K562 (cell line): Measurements from ENCODE around the gene UBL7. TPM values are rescaled to one million over a fixed set of nuclear protein-coding genes. Genes with fewer than 3 reads are reported as not detected.
A peak's percentile ranks its signal among the peaks of the same experiment; 100 is the strongest.

ENCODE experiments used
- ATAC-seq: fragments of 200-7000 bp; cut with Tn5 transposase; 3 replicates; pipeline ENCODE4 v1.9.1; 2020; ENCODE audit warnings: moderate library complexity
- BruUV-seq: library from RNA; stranded (reverse); fragments of 400-500 nt; replicated peaks from 2 replicates; lab custom pipeline; 2021; lab: Mats Ljungman, UMichigan
- CTCF ChIA-PET: fragments of 300-600 bp; formaldehyde crosslinking; extraction: SDS; loops from one replicate; lab custom pipeline; 2021; ENCODE audit warnings: low intra/inter-chr PET ratio; lab: Yijun Ruan, JAX
- POLR2A ChIA-PET: fragments of 300-600, 350-650 bp; sonication (Branson Sonifier 250); formaldehyde crosslinking; extraction: SDS; loops from one replicate; lab custom pipeline; 2021; ENCODE audit warnings: antibody characterized with exemption, inconsistent platforms; lab: Yijun Ruan, JAX
- DNase-seq, 4 experiments: peaks; one replicate each; pipeline versions ENCODE4 v3.0.0 to v3.0.0-alpha.2; 2011 to 2018; ENCODE audit warnings: low spot score in 3 of 4, mixed read lengths in 3 of 4; ENCODE audit errors: extremely low read depth in 1 of 4
- FAIRE-seq: peaks from 2 replicates; lab custom pipeline; 2011; peaks lifted over from hg19 to GRCh38; lab: Jason Lieb, UNC
- H2AFZ ChIP-seq: 2 replicates; pipeline ENCODE4 v1.6.0; 2011; ENCODE audit warnings: low read depth, low read length, control low read depth, inconsistent platforms
- H3K27ac ChIP-seq: fragments of 200-600 bp; 3 replicates; pipeline ENCODE4 v1.8.0; 2011; ENCODE audit warnings: low read depth, mild to moderate bottlenecking, control low read depth, inconsistent platforms, low read length, moderate library complexity, mixed read lengths; ENCODE audit errors: extremely low read depth
- H3K27me3 ChIP-seq, 2 experiments: fragments of 300-600 bp in 1 of 2; 2 replicates in 1 of 2; 3 replicates in 1 of 2; pipeline versions ENCODE4 v1.6.0 to v1.8.0; 2011; ENCODE audit warnings: inconsistent platforms in 2 of 2, low read length in 2 of 2, mild to moderate bottlenecking in 1 of 2, mixed read lengths in 1 of 2, moderate library complexity in 1 of 2; ENCODE audit not compliant: control insufficient read depth in 2 of 2, insufficient read depth in 2 of 2
- H3K36me3 ChIP-seq: fragments of 300-600 bp; 3 replicates; pipeline ENCODE4 v1.8.0; 2011; ENCODE audit warnings: mild to moderate bottlenecking, low read length, inconsistent platforms; ENCODE audit not compliant: control insufficient read depth, insufficient read depth
- H3K4me1 ChIP-seq, 2 experiments: fragments of 200-600 bp in 1 of 2; replicated peaks in 1 of 2; 2 replicates in 1 of 2; 3 replicates in 1 of 2; pipeline versions ENCODE4 v1.5.1 to v1.8.0; 2011; ENCODE audit warnings: inconsistent platforms in 2 of 2, low read length in 2 of 2, mild to moderate bottlenecking in 1 of 2, mixed read lengths in 1 of 2, moderate library complexity in 1 of 2; ENCODE audit not compliant: control insufficient read depth in 2 of 2, insufficient read depth in 2 of 2
- H3K4me2 ChIP-seq: 2 replicates; pipeline ENCODE4 v1.6.1; 2011; ENCODE audit warnings: low read length, control low read depth, inconsistent platforms, mixed read lengths; ENCODE audit not compliant: insufficient read depth
- H3K4me3 ChIP-seq: fragments of 200-600 bp; sonication (generic), shearing (Covaris generic); 2 replicates; pipeline ENCODE4 v1.5.1; 2016; ENCODE audit warnings: control low read depth, inconsistent platforms
- H3K79me2 ChIP-seq: fragments of 200-600 bp; 3 replicates; pipeline ENCODE4 v1.8.0; 2011; ENCODE audit warnings: low read length, inconsistent platforms; ENCODE audit not compliant: control insufficient read depth, insufficient read depth
- H3K9ac ChIP-seq, 2 experiments: 2 replicates each; pipeline versions ENCODE4 v1.6.0 to v1.6.1; 2011; ENCODE audit warnings: low read depth in 2 of 2, low read length in 2 of 2, control low read depth in 1 of 2, inconsistent platforms in 1 of 2, mild to moderate bottlenecking in 1 of 2, mixed read lengths in 1 of 2; ENCODE audit not compliant: insufficient read depth in 1 of 2
- H3K9me1 ChIP-seq: one replicate; pipeline ENCODE4 v1.6.0; 2011; ENCODE audit warnings: inconsistent platforms, mild to moderate bottlenecking, low read length, moderate library complexity; ENCODE audit not compliant: control insufficient read depth, insufficient read depth
- H3K9me3 ChIP-seq: replicated peaks from 2 replicates; pipeline ENCODE4 v1.5.1; 2011; ENCODE audit warnings: low read depth, low read length, inconsistent platforms; ENCODE audit not compliant: control insufficient read depth, insufficient read depth
- H4K20me1 ChIP-seq: replicated peaks from 2 replicates; pipeline ENCODE4 v1.6.1; 2011; ENCODE audit warnings: low read length, inconsistent platforms, mixed read lengths; ENCODE audit not compliant: control insufficient read depth, insufficient read depth
- BRD4 ChIP-seq: fragments of 200-600 bp; sonication (generic); IDR thresholded peaks from 2 replicates; pipeline ENCODE4 v1.6.1; 2017; ENCODE audit warnings: inconsistent platforms
- EGR1 ChIP-seq: fragments of 450-650 bp; conservative IDR thresholded peaks from 2 replicates; pipeline ENCODE4 v1.6.1; 2017; ENCODE audit warnings: mild to moderate bottlenecking
- SETDB1 ChIP-seq: IDR thresholded peaks from one replicate; pipeline ENCODE4 v1.6.1; 2012; ENCODE audit warnings: low read length, control low read depth, inconsistent platforms
- SFPQ ChIP-seq: fragments of 200-400 bp; formaldehyde crosslinking; IDR thresholded peaks from 2 replicates; pipeline ENCODE4 v1.6.1; 2017; ENCODE audit warnings: mild to moderate bottlenecking, low read depth, low read length, moderate library complexity
- SMARCA5 ChIP-seq: fragments of 450-650 bp; IDR thresholded peaks from 2 replicates; pipeline ENCODE4 v1.6.1; 2016
- ZBTB8A ChIP-seq: fragments of 450-650 bp; IDR thresholded peaks from 2 replicates; pipeline ENCODE4 v1.6.1; 2018; ENCODE audit warnings: mild to moderate bottlenecking, moderate library complexity; ENCODE audit not compliant: partially characterized antibody
- ZNF551 ChIP-seq: fragments of 250-450 bp; sonication (Bioruptor Pico); IDR thresholded peaks from 2 replicates; pipeline ENCODE4 v1.5.0; 2021; ENCODE audit warnings: mild to moderate bottlenecking, moderate library complexity
- WGBS: fragments of 100-300 bp; shearing (Covaris generic); methylation state at CpG from one replicate; pipeline ENCODE4 v1.1.6; 2016; ENCODE audit warnings: low coverage, mixed read lengths; ENCODE audit not compliant: insufficient coverage; ENCODE audit errors: missing lambda C conversion rate; 5-methylcytosine and 5-hydroxymethylcytosine counted together
- in situ Hi-C: fragments of 300-500 bp; cut with MboI; formaldehyde crosslinking; loops from 4 replicates; pipeline ENCODE4 v1.15.0; 2018; ENCODE audit warnings: inconsistent platforms, mixed read lengths
- intact Hi-C: fragments of 100-400 bp; cut with micrococcal nuclease; formaldehyde crosslinking; loops from 2 replicates; pipeline ENCODE4 v1.14.2; 2022
- polyA plus RNA-seq, 8 experiments: library from polyadenylated mRNA; depleted of rRNA in 4 of 8; stranded (reverse) in 5 of 8; unstranded in 3 of 8; fragments of >200 nt; fragmentation: Nextera tagmentation in 2 of 8; fragmentation: Illumina TruSeq in 1 of 8; extraction: Ambion mirVana in 2 of 8; extraction: Trizol in 1 of 8; gene quantifications; 2 replicates each; pipeline versions ENCODE4 v1.2.1 to v1.2.3, GENCODE V29; 2011 to 2014; ENCODE audit warnings: inconsistent platforms in 1 of 8, missing spikeins in 1 of 8
- total RNA-seq, 7 experiments: library from RNA; depleted of rRNA in 6 of 7; stranded (reverse); fragments of >200 nt in 6 of 7; fragmentation: Illumina TruSeq in 2 of 7; extraction: Trizol in 2 of 7; gene quantifications; 2 replicates each; pipeline versions ENCODE4 v1.2.1 to v1.2.3, GENCODE V29; 2011 to 2021; ENCODE audit warnings: low replicate concordance in 1 of 7

UBL7 gene
- total and polyA plus RNA-seq, 9 of the 15 experiments (the other 6 are each of a cell fraction or from before 2014, with no cell fraction given), result 19.2 to 63.4 (median 44.9) TPM

DNA sequence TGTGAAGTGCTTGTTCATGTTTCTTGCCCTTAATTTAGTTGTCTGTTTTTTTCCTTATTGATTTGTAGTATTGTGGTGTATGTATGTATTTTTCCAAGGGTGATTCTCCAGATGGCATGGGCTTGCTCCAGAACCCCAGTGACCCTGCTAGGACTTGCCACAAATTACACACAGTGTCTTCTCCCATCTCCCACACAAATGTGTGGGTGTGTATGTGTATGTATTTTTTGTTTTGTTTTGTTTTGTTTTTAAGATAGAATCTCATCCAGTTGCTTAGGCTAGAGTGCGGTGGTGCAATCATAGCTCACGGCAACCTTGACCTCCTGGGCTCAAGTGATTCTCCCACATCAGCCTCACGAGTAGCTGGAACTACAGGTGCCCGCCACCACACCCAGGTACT, 43.9 kb upstream of the UBL7 start:
- Histone ChIP-seq H4K20me1 (no peaks in the 10 kb centered on the region), H3K4me3 (no peak overlapping the region), H3K4me1 (no peaks in the 10 kb centered on the region; a peak in 1 of 5 replicates), H3K36me3 (0 out of 3 replicates have a peak, but pooled peaks cover 2% of the 10 kb centered on the region), H3K4me2 (no peak overlapping the region), H3K9me1 (no peaks in the 10 kb centered on the region), H2AFZ (no peak overlapping the region), H3K9me3 (no peaks in the 10 kb centered on the region), H3K79me2 (no peaks in the 10 kb centered on the region), H3K27me3 (no peaks in the 10 kb centered on the region), H3K27ac (no peak overlapping the region), H3K9ac (no peak overlapping the region)
- in situ Hi-C loops (no loop called here), intact Hi-C loops (no loop called here)
- DNase-seq, result no peak
- POLR2A ChIA-PET, result interaction anchor here (0.7 kb wide), 1 partner anchor 621 kb away, joined by 3 read pairs; no protein-coding TSS in a partner anchor
- no peak for TF ChIP-seq SMARCA5
- no peak for TF ChIP-seq ZNF551 (CRISPR knock-in tag)
- TF ChIP-seq BRD4, result no peak
- no peak for TF ChIP-seq SETDB1
- 0 out of 2 replicates have a peak, but pooled peaks have one; percentile 14 for TF ChIP-seq EGR1
- no peak for TF ChIP-seq ZBTB8A
- TF ChIP-seq SFPQ, result no peak
- CTCF ChIA-PET, result no interaction called here
- no TSS peak for BruUV-seq
- no peak for FAIRE-seq
- 46% methylated on average over 4 of the region's 4 CpGs for WGBS
- no peak for ATAC-seq
